Body of pancreas (tissue), 4 donors: Measurements from ENCODE around the gene DYRK1A.

ENCODE experiments used
- CTCF ChIP-seq, 7 experiments: fragments of 450-650 bp in 4 of 7; fragments of 200-600 bp in 3 of 7; sonication (generic) in 3 of 7; IDR thresholded peaks; one replicate each; pipeline ENCODE4 v1.5.1; 2016 to 2019; ENCODE audit warnings: antibody characterized with exemption in 7 of 7
- POLR2A ChIP-seq, 3 donors: fragments of 450-650 bp; IDR thresholded peaks; one replicate each; pipeline ENCODE4 v1.6.1; 2016; ENCODE audit warnings: antibody characterized with exemption in 3 of 3, mild to moderate bottlenecking in 2 of 3

- TF ChIP-seq CTCF (IDR thresholded peaks at IDR 0.05) (no peak), POLR2A (IDR thresholded peaks at IDR 0.05) (no peak)
Observed at GRCh38 chr21:37380349-37381323, 14.1 kb downstream of the DYRK1A start.
